GM23338 (cell line): ENCODE measurements around the gene CSTF2T. TPM values are rescaled to one million over a fixed set of nuclear protein-coding genes. Genes with fewer than 3 reads are reported as not detected.

Experiments
- ATAC-seq: fragments of 200-7000 bp; cut with Tn5 transposase; 3 replicates; pipeline ENCODE4 v1.9.1; 2020
- DNase-seq: peaks from one replicate; pipeline ENCODE4 v3.0.0-alpha.2; 2015; ENCODE audit warnings: low spot score
- H2AFZ ChIP-seq: fragments of 200-600 bp; sonication (generic); 2 replicates; pipeline ENCODE4 v1.8.0; 2016; ENCODE audit warnings: antibody characterized with exemption, mild to moderate bottlenecking, moderate library complexity
- H3F3A ChIP-seq: fragments of 200-600 bp; sonication (generic); replicated peaks from 2 replicates; pipeline ENCODE4 v1.8.0; 2017; ENCODE audit warnings: antibody characterized with exemption, mixed run types, low read depth
- H3K27ac ChIP-seq: fragments of 200-600 bp; sonication (generic); 2 replicates; pipeline ENCODE4 v1.6.1; 2016; ENCODE audit warnings: low read depth
- H3K27me3 ChIP-seq: fragments of 200-600 bp; sonication (generic); 2 replicates; pipeline ENCODE4 v1.8.0; 2016; ENCODE audit warnings: mild to moderate bottlenecking, mixed run types, moderate library complexity; ENCODE audit not compliant: insufficient read depth
- H3K36me3 ChIP-seq: fragments of 200-600 bp; sonication (generic); 2 replicates; pipeline ENCODE4 v1.8.0; 2016; ENCODE audit warnings: mild to moderate bottlenecking; ENCODE audit not compliant: insufficient read depth
- H3K4me1 ChIP-seq: fragments of 200-600 bp; sonication (generic); 2 replicates; pipeline ENCODE4 v1.8.0; 2016; ENCODE audit warnings: mild to moderate bottlenecking, moderate library complexity; ENCODE audit not compliant: insufficient read depth
- H3K4me2 ChIP-seq: fragments of 200-600 bp; sonication (generic); 2 replicates; pipeline ENCODE4 v1.7.1; 2017; ENCODE audit warnings: mixed run types
- H3K4me3 ChIP-seq: fragments of 200-600 bp; sonication (generic); 2 replicates; pipeline ENCODE4 v1.6.1; 2016; ENCODE audit warnings: mixed run types
- H3K79me2 ChIP-seq: fragments of 200-600 bp; sonication (generic); replicated peaks from 2 replicates; pipeline ENCODE4 v1.8.0; 2017; ENCODE audit warnings: mild to moderate bottlenecking; ENCODE audit not compliant: insufficient read depth
- H3K9me2 ChIP-seq: fragments of 200-600 bp; sonication (generic); 2 replicates; pipeline ENCODE4 v1.8.0; 2017; ENCODE audit not compliant: insufficient read depth
- H4K20me1 ChIP-seq: fragments of 200-600 bp; sonication (generic); replicated peaks from 2 replicates; pipeline ENCODE4 v1.8.0; 2017; ENCODE audit warnings: mild to moderate bottlenecking; ENCODE audit not compliant: insufficient read depth
- H3K27ac Mint-ChIP-seq: 2 replicates; pipeline ENCODE4 v1.8.0; 2020; ENCODE audit warnings: inconsistent platforms, mild to moderate bottlenecking, moderate library complexity, mixed read lengths
- H3K27me3 Mint-ChIP-seq: 3 replicates; pipeline ENCODE4 v1.8.0; 2022; ENCODE audit warnings: low read depth, mild to moderate bottlenecking, moderate library complexity, mixed read lengths, inconsistent platforms; ENCODE audit not compliant: insufficient read depth, poor library complexity
- H3K36me3 Mint-ChIP-seq: 3 replicates; pipeline ENCODE4 v1.8.0; 2021; ENCODE audit warnings: low read depth, mild to moderate bottlenecking, inconsistent platforms, moderate library complexity, mixed read lengths
- H3K4me1 Mint-ChIP-seq: 3 replicates; pipeline ENCODE4 v1.8.0; 2020; ENCODE audit warnings: mild to moderate bottlenecking, inconsistent platforms, mixed read lengths
- H3K4me3 Mint-ChIP-seq: 3 replicates; pipeline ENCODE4 v1.8.0; 2021; ENCODE audit warnings: moderate library complexity, mild to moderate bottlenecking, inconsistent platforms, mixed read lengths
- H3K9me3 Mint-ChIP-seq: 3 replicates; pipeline ENCODE4 v1.8.0; 2020; ENCODE audit warnings: moderate library complexity, mild to moderate bottlenecking, inconsistent platforms, mixed read lengths
- CREB1 ChIP-seq: fragments of 250-450 bp; sonication (Bioruptor Pico); IDR thresholded peaks from 2 replicates; pipeline ENCODE4 v1.5.0; 2020; ENCODE audit warnings: low read depth, mild to moderate bottlenecking, moderate library complexity
- EZH2 ChIP-seq: fragments of 200-600 bp; sonication (generic); IDR thresholded peaks from one replicate; pipeline ENCODE4 v1.8.0; 2017; ENCODE audit warnings: antibody characterized with exemption, mild to moderate bottlenecking, low read depth; ENCODE audit not compliant: unreplicated experiment
- EZH2phosphoT487 ChIP-seq: fragments of 200-600 bp; sonication (generic); IDR thresholded peaks from one replicate; pipeline ENCODE4 v1.8.1; 2018; ENCODE audit warnings: antibody characterized with exemption; ENCODE audit not compliant: unreplicated experiment
- JUNB ChIP-seq: IDR thresholded peaks from one replicate; pipeline ENCODE4 v1.6.1; 2016; ENCODE audit warnings: antibody characterized with exemption; ENCODE audit not compliant: unreplicated experiment
- NANOG ChIP-seq: IDR thresholded peaks from 2 replicates; pipeline ENCODE4 v1.6.1; 2016; ENCODE audit warnings: antibody characterized with exemption, borderline replicate concordance
- POLR2AphosphoS5 ChIP-seq: IDR thresholded peaks from 2 replicates; pipeline ENCODE4 v1.6.1; 2016; ENCODE audit warnings: antibody characterized with exemption, low read depth
- STAT1 ChIP-seq: IDR thresholded peaks from one replicate; pipeline ENCODE4 v1.6.1; 2016; ENCODE audit warnings: antibody characterized with exemption; ENCODE audit not compliant: unreplicated experiment
- ZNF114 ChIP-seq: fragments of 250-450 bp; sonication (Bioruptor Pico); IDR thresholded peaks from 2 replicates; pipeline ENCODE4 v1.5.0; 2020; ENCODE audit warnings: mild to moderate bottlenecking, moderate library complexity
- ZNF331 ChIP-seq: fragments of 250-450 bp; sonication (Bioruptor Pico); IDR thresholded peaks from 2 replicates; pipeline ENCODE4 v1.5.0; 2020; ENCODE audit warnings: low read depth, mild to moderate bottlenecking, moderate library complexity
- polyA plus RNA-seq: library from polyadenylated mRNA; unstranded; fragments of >200 nt; fragmentation: Nextera tagmentation; extraction: Ambion mirVana; gene quantifications from 2 replicates; pipeline ENCODE4 v1.2.1, GENCODE V29; 2016
- total RNA-seq: library from RNA; depleted of rRNA; stranded (reverse); fragments of >200 nt; shearing (Covaris generic); gene quantifications from 2 replicates; pipeline ENCODE4 v1.2.3, GENCODE V29; 2014
- TF ChIP-seq, protein P1 (sequence below): IDR thresholded peaks from one replicate; pipeline ENCODE4 v1.6.1; 2018; ENCODE audit warnings: antibody characterized with exemption; ENCODE audit not compliant: unreplicated experiment
- TF ChIP-seq, protein P2 (sequence below): IDR thresholded peaks from 2 replicates; pipeline ENCODE4 v1.6.1; 2016; ENCODE audit warnings: antibody characterized with exemption
- TF ChIP-seq, protein P3 (sequence below): fragments of 250-450 bp; sonication (Bioruptor Pico); IDR thresholded peaks from 2 replicates; pipeline ENCODE4 v1.5.0; 2020; ENCODE audit warnings: mild to moderate bottlenecking, moderate library complexity
- TF ChIP-seq, protein P4 (sequence below), 2 experiments: fragments of 200-600 bp in 1 of 2; sonication (generic) in 1 of 2; conservative IDR thresholded peaks; 2 replicates each; pipeline versions ENCODE4 v1.5.1 to v1.6.1; 2016 to 2017; ENCODE audit warnings: antibody characterized with exemption in 2 of 2, low read depth in 2 of 2, mild to moderate bottlenecking in 2 of 2, moderate library complexity in 1 of 2

Gene CSTF2T
- total and polyA plus RNA-seq, 2 experiments from 2014 or later: 9.8 to 31.9 TPM

DNA sequence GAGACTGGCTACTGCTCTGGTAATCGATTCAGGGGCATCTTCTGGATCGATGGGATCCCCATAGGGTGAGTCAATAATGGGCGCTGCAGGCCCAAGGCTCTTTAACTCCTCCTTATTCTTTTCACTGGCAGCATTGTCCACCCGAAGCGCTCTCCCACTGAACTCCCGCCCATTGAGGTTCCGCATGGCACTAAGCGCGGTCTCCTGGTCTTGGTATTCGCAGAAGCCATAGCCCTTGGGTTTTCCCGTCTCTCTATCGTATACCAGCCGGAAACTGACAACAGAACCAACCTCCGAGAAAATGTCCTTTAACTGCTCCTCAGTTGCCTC lies 285 bp downstream of the CSTF2T start:
- Histone ChIP-seq H3K27ac (peak overlapping the region; percentile 92; the same call in 1 of the 2 replicates), H3F3A (no peaks in the 10 kb centered on the region), H3K4me1 (peaks cover 9% of the 10 kb centered on the region; the same call in 1 of the 2 replicates), H3K4me3 (peak overlapping the region; percentile 82), H2AFZ (peak overlapping the region; percentile 85; the same call in 1 of the 2 replicates), H3K27me3 (no peaks in the 10 kb centered on the region), H3K4me2 (peak overlapping the region; percentile 91), H3K79me2 (peaks cover 32% of the 10 kb centered on the region), H4K20me1 (peaks cover 5% of the 10 kb centered on the region; the same call in 1 of the 2 replicates), H3K9me2 (no peaks in the 10 kb centered on the region), H3K36me3 (no peaks in the 10 kb centered on the region)
- ATAC-seq: peak; percentile 52
- peak; percentile 48 for DNase-seq
- peak overlapping the region; percentile 100 for H3K27ac Mint-ChIP-seq
- peak overlapping the region; percentile 98 for H3K4me3 Mint-ChIP-seq
- H3K9me3 Mint-ChIP-seq: no peaks in the 10 kb centered on the region; the same call in 2 of the 3 replicates
- H3K36me3 Mint-ChIP-seq: peaks cover 22% of the 10 kb centered on the region
- TF ChIP-seq, protein P1, sequence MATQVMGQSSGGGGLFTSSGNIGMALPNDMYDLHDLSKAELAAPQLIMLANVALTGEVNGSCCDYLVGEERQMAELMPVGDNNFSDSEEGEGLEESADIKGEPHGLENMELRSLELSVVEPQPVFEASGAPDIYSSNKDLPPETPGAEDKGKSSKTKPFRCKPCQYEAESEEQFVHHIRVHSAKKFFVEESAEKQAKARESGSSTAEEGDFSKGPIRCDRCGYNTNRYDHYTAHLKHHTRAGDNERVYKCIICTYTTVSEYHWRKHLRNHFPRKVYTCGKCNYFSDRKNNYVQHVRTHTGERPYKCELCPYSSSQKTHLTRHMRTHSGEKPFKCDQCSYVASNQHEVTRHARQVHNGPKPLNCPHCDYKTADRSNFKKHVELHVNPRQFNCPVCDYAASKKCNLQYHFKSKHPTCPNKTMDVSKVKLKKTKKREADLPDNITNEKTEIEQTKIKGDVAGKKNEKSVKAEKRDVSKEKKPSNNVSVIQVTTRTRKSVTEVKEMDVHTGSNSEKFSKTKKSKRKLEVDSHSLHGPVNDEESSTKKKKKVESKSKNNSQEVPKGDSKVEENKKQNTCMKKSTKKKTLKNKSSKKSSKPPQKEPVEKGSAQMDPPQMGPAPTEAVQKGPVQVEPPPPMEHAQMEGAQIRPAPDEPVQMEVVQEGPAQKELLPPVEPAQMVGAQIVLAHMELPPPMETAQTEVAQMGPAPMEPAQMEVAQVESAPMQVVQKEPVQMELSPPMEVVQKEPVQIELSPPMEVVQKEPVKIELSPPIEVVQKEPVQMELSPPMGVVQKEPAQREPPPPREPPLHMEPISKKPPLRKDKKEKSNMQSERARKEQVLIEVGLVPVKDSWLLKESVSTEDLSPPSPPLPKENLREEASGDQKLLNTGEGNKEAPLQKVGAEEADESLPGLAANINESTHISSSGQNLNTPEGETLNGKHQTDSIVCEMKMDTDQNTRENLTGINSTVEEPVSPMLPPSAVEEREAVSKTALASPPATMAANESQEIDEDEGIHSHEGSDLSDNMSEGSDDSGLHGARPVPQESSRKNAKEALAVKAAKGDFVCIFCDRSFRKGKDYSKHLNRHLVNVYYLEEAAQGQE: no peak
- TF ChIP-seq JUNB (no peak), STAT1 (no peak), ZNF114 (no peak), NANOG (no peak), ZNF331 (CRISPR knock-in tag) (no peak), EZH2 (no peak), EZH2phosphoT487 (no peak), POLR2AphosphoS5 (no peak), CREB1 (no peak)
- TF ChIP-seq, protein P2, sequence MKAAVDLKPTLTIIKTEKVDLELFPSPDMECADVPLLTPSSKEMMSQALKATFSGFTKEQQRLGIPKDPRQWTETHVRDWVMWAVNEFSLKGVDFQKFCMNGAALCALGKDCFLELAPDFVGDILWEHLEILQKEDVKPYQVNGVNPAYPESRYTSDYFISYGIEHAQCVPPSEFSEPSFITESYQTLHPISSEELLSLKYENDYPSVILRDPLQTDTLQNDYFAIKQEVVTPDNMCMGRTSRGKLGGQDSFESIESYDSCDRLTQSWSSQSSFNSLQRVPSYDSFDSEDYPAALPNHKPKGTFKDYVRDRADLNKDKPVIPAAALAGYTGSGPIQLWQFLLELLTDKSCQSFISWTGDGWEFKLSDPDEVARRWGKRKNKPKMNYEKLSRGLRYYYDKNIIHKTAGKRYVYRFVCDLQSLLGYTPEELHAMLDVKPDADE: no peak
- TF ChIP-seq, protein P3, sequence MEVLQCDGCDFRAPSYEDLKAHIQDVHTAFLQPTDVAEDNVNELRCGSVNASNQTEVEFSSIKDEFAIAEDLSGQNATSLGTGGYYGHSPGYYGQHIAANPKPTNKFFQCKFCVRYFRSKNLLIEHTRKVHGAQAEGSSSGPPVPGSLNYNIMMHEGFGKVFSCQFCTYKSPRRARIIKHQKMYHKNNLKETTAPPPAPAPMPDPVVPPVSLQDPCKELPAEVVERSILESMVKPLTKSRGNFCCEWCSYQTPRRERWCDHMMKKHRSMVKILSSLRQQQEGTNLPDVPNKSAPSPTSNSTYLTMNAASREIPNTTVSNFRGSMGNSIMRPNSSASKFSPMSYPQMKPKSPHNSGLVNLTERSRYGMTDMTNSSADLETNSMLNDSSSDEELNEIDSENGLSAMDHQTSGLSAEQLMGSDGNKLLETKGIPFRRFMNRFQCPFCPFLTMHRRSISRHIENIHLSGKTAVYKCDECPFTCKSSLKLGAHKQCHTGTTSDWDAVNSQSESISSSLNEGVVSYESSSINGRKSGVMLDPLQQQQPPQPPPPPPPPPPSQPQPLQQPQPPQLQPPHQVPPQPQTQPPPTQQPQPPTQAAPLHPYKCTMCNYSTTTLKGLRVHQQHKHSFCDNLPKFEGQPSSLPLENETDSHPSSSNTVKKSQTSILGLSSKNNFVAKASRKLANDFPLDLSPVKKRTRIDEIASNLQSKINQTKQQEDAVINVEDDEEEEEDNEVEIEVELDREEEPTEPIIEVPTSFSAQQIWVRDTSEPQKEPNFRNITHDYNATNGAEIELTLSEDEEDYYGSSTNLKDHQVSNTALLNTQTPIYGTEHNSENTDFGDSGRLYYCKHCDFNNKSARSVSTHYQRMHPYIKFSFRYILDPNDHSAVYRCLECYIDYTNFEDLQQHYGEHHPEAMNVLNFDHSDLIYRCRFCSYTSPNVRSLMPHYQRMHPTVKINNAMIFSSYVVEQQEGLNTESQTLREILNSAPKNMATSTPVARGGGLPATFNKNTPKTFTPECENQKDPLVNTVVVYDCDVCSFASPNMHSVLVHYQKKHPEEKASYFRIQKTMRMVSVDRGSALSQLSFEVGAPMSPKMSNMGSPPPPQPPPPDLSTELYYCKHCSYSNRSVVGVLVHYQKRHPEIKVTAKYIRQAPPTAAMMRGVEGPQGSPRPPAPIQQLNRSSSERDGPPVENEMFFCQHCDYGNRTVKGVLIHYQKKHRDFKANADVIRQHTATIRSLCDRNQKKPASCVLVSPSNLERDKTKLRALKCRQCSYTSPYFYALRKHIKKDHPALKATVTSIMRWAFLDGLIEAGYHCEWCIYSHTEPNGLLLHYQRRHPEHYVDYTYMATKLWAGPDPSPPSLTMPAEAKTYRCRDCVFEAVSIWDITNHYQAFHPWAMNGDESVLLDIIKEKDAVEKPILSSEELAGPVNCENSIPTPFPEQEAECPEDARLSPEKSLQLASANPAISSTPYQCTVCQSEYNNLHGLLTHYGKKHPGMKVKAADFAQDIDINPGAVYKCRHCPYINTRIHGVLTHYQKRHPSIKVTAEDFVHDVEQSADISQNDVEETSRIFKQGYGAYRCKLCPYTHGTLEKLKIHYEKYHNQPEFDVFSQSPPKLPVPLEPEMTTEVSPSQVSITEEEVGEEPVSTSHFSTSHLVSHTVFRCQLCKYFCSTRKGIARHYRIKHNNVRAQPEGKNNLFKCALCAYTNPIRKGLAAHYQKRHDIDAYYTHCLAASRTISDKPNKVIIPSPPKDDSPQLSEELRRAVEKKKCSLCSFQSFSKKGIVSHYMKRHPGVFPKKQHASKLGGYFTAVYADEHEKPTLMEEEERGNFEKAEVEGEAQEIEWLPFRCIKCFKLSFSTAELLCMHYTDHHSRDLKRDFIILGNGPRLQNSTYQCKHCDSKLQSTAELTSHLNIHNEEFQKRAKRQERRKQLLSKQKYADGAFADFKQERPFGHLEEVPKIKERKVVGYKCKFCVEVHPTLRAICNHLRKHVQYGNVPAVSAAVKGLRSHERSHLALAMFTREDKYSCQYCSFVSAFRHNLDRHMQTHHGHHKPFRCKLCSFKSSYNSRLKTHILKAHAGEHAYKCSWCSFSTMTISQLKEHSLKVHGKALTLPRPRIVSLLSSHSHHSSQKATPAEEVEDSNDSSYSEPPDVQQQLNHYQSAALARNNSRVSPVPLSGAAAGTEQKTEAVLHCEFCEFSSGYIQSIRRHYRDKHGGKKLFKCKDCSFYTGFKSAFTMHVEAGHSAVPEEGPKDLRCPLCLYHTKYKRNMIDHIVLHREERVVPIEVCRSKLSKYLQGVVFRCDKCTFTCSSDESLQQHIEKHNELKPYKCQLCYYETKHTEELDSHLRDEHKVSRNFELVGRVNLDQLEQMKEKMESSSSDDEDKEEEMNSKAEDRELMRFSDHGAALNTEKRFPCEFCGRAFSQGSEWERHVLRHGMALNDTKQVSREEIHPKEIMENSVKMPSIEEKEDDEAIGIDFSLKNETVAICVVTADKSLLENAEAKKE: no peak
- TF ChIP-seq, protein P4, sequence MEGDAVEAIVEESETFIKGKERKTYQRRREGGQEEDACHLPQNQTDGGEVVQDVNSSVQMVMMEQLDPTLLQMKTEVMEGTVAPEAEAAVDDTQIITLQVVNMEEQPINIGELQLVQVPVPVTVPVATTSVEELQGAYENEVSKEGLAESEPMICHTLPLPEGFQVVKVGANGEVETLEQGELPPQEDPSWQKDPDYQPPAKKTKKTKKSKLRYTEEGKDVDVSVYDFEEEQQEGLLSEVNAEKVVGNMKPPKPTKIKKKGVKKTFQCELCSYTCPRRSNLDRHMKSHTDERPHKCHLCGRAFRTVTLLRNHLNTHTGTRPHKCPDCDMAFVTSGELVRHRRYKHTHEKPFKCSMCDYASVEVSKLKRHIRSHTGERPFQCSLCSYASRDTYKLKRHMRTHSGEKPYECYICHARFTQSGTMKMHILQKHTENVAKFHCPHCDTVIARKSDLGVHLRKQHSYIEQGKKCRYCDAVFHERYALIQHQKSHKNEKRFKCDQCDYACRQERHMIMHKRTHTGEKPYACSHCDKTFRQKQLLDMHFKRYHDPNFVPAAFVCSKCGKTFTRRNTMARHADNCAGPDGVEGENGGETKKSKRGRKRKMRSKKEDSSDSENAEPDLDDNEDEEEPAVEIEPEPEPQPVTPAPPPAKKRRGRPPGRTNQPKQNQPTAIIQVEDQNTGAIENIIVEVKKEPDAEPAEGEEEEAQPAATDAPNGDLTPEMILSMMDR (conservative IDR thresholded peaks at IDR 0.05; ENCODE audit: low read depth in 2 of 2): no peak
- peaks cover 3% of the 10 kb centered on the region for H3K27me3 Mint-ChIP-seq
- H3K4me1 Mint-ChIP-seq: peaks cover 32% of the 10 kb centered on the region
